Activated T-helper 17 cell treated with anti-CD3 and anti-CD28 coated beads, Interleukin-2, amount 50 U/mL, for 72 hours (primary cell): ENCODE results near the gene CX3CL1. TPM values are rescaled to one million over a fixed set of nuclear protein-coding genes. Genes with fewer than 3 reads are reported as not detected.
A peak's percentile ranks its signal among the peaks of the same experiment; 100 is the strongest.

Experiments used
- ATAC-seq: fragments of 150-1000 bp; cut with Tn5 transposase; replicated peaks from 2 replicates; pipeline ENCODE4 v1.10.0; 2021; ENCODE audit warnings: mild to moderate bottlenecking, moderate library complexity
- H3K27ac Mint-ChIP-seq: one replicate; pipeline ENCODE4 v1.8.0; 2022; ENCODE audit warnings: mixed read lengths
- H3K27me3 Mint-ChIP-seq: one replicate; pipeline ENCODE4 v1.8.0; 2022; ENCODE audit warnings: mixed read lengths
- H3K36me3 Mint-ChIP-seq: one replicate; pipeline ENCODE4 v1.8.0; 2022; ENCODE audit warnings: low read depth, mild to moderate bottlenecking, mixed read lengths
- H3K4me1 Mint-ChIP-seq: one replicate; pipeline ENCODE4 v1.8.0; 2022; ENCODE audit warnings: mixed read lengths
- H3K4me3 Mint-ChIP-seq: one replicate; pipeline ENCODE4 v1.8.0; 2022; ENCODE audit warnings: mild to moderate bottlenecking, mixed read lengths
- H3K9me3 Mint-ChIP-seq: one replicate; pipeline ENCODE4 v1.8.0; 2022; ENCODE audit warnings: mixed read lengths
- total RNA-seq, 2 donors: library from RNA; stranded (reverse); gene quantifications; one replicate each; pipeline ENCODE4 v1.2.3, GENCODE V29; 2022

The CX3CL1 gene
- total RNA-seq, 2 donors from 2014 or later: not detected

GRCh38 chr16:57383276-57384247 is 11.3 kb downstream of the CX3CL1 start:
- Mint-ChIP-seq H3K27ac (peak overlapping the region; percentile 70), H3K9me3 (no peaks in the 10 kb centered on the region), H3K27me3 (no peaks in the 10 kb centered on the region), H3K4me1 (peaks cover 1% of the 10 kb centered on the region), H3K36me3 (no peaks in the 10 kb centered on the region), H3K4me3 (no peak overlapping the region)
- no peak for ATAC-seq

DNA sequence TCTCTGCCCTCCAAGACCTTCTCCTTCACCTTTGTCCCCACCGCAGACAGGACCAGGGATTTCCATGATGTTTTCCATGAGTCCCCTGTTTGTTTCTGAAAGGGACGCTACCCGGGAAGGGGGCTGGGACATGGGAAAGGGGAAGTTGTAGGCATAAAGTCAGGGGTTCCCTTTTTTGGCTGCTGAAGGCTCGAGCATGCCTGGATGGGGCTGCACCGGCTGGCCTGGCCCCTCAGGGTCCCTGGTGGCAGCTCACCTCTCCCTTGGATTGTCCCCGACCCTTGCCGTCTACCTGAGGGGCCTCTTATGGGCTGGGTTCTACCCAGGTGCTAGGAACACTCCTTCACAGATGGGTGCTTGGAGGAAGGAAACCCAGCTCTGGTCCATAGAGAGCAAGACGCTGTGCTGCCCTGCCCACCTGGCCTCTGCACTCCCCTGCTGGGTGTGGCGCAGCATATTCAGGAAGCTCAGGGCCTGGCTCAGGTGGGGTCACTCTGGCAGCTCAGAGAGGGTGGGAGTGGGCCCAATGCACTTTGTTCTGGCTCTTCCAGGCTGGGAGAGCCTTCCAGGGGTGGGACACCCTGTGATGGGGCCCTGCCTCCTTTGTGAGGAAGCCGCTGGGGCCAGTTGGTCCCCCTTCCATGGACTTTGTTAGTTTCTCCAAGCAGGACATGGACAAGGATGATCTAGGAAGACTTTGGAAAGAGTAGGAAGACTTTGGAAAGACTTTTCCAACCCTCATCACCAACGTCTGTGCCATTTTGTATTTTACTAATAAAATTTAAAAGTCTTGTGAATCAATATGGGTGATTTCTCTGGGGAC is 12.2 kb downstream of the CX3CL1 start:
- H3K4me3 Mint-ChIP-seq: no peak overlapping the region
- H3K27me3 Mint-ChIP-seq: no peaks in the 10 kb centered on the region
- ATAC-seq: no peak

DNA sequence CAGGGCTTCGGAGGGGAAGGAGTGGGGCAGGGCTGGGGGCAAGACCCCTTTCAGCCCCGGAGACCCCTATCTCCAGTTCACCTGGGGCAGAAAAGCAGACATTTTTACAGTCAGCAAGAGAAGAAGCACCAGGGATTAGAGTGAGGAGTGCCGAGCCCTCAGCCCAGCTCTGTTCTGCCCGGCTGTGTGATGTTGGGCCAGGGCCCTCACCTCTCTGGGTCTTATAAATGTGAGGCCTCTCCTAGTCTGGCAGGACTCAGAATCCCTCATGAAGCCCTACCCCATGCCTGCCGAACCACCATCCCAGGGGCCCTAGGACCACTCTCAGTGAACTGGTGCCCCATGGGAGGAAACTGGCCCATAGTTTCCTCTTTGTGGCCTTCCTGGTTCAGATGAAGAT is 12.8 kb downstream of the CX3CL1 start:
- H3K9me3 Mint-ChIP-seq: no peaks in the 10 kb centered on the region
- peaks cover 4% of the 10 kb centered on the region for H3K4me1 Mint-ChIP-seq
- no peaks in the 10 kb centered on the region for H3K36me3 Mint-ChIP-seq
- H3K4me3 Mint-ChIP-seq: no peak overlapping the region
- H3K27ac Mint-ChIP-seq: no peak overlapping the region
- ATAC-seq: no peak
- H3K27me3 Mint-ChIP-seq: no peaks in the 10 kb centered on the region

More for the DNA sequence above, 12.2 kb downstream of the CX3CL1 start:
- H3K27ac Mint-ChIP-seq: no peak overlapping the region
- H3K36me3 Mint-ChIP-seq: no peaks in the 10 kb centered on the region
- peaks cover 4% of the 10 kb centered on the region for H3K4me1 Mint-ChIP-seq
- no peaks in the 10 kb centered on the region for H3K9me3 Mint-ChIP-seq

DNA sequence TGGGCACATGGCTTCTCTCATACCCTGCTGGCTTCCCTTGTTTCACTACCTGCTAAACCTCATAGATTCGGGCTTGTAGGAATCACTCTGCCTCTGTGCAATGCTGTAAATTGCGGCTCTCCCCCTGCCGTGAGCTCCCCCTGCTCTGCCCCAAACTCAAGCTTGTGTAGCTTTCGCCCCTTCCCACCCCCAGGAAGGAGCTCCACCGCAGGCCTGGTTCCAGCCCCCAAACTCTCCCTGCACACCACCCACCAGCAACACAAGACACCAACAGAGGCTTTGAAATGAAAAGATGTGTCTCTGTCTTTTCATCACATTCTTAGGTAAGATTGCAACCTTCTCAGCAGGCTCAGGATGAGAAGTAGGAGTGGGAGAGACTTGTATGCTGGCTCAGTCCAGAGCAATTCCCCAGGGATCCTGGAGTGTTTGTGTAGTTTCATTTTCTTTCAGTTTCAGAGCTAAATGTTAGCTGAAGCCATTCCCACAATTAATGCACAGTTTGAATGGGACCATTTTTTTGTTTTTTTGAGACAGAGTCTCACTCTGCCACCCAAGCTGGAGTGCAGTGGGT is 14.2 kb downstream of the CX3CL1 start:
- ATAC-seq: no peak
- no peaks in the 10 kb centered on the region for H3K36me3 Mint-ChIP-seq
- no peak overlapping the region for H3K4me3 Mint-ChIP-seq
- H3K4me1 Mint-ChIP-seq: peaks cover 4% of the 10 kb centered on the region
- no peaks in the 10 kb centered on the region for H3K27me3 Mint-ChIP-seq
- no peak overlapping the region for H3K27ac Mint-ChIP-seq
- H3K9me3 Mint-ChIP-seq: no peaks in the 10 kb centered on the region

- Mint-ChIP-seq H3K27me3 (no peaks in the 10 kb centered on the region), H3K27ac (peak overlapping the region; percentile 21), H3K36me3 (no peaks in the 10 kb centered on the region), H3K4me1 (peaks cover 4% of the 10 kb centered on the region), H3K9me3 (no peaks in the 10 kb centered on the region), H3K4me3 (no peak overlapping the region)
- ATAC-seq: peak; percentile 56
These were observed 15.5 kb downstream of the CX3CL1 start for GRCh38 chr16:57387598-57388354.

DNA sequence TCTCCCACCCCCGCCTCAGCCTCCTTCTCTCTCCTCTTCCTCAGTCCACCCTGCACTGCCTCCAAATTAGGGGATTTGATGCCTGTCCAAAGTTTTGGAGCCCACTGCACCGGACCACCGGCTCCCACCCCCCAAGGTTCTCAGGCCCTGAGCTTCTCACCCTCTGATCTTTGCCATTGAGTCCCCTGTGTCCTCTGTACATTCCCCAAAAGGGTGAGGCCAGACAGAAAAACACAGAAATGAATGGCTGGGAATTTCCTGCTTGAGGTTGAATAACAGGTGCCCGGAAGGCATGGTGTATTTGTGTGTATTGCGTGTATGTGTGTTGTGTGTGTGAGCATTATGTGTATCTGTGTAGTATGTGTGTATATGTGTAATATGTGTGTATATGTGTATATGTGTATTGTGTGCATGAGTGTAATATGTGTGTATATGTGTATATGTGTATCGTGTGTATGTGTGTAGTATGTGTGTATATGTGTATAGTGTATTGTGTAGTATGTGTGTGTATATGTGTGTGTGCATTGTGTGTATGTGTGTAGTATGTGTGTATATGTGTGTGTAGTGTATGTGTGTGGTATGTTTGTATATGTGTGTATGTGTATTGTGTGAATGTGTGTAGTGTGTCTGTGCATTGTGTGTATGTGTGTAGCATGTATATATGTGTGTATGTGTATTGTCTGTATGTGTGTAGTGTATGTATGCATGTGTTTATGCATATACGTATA is 16.2 kb downstream of the CX3CL1 start:
- Mint-ChIP-seq H3K36me3 (no peaks in the 10 kb centered on the region), H3K27ac (no peak overlapping the region), H3K4me3 (no peak overlapping the region), H3K4me1 (peaks cover 4% of the 10 kb centered on the region), H3K27me3 (no peaks in the 10 kb centered on the region), H3K9me3 (no peaks in the 10 kb centered on the region)
- peak; percentile 75 for ATAC-seq

DNA sequence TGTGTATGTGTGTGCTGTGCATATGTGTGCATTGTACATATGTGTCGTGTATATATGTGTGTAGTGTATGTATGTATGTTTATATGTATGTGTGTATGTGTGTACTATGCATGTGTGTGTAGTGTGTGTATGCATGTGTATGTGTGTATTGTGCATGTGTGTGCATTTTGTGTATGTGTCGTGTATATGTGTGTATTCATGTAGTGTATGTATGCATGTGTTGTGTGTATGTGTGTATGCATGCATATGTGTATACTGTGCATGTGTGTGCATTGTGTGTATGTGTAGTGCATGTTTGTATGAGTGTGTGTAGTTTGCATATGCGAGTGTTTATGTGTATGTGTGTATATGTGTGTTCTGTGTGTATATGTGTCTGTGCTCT is 16.8 kb downstream of the CX3CL1 start:
- H3K9me3 Mint-ChIP-seq: no peaks in the 10 kb centered on the region
- peaks cover 4% of the 10 kb centered on the region for H3K4me1 Mint-ChIP-seq
- no peak overlapping the region for H3K4me3 Mint-ChIP-seq
- H3K36me3 Mint-ChIP-seq: no peaks in the 10 kb centered on the region
- H3K27me3 Mint-ChIP-seq: no peaks in the 10 kb centered on the region
- no peak for ATAC-seq
- H3K27ac Mint-ChIP-seq: no peak overlapping the region

- Mint-ChIP-seq H3K4me1 (peaks cover 4% of the 10 kb centered on the region), H3K27ac (no peak overlapping the region), H3K9me3 (no peaks in the 10 kb centered on the region), H3K36me3 (no peaks in the 10 kb centered on the region), H3K4me3 (no peak overlapping the region), H3K27me3 (no peaks in the 10 kb centered on the region)
- no peak for ATAC-seq
These were observed 18.5 kb downstream of the CX3CL1 start for GRCh38 chr16:57390636-57391295.

DNA sequence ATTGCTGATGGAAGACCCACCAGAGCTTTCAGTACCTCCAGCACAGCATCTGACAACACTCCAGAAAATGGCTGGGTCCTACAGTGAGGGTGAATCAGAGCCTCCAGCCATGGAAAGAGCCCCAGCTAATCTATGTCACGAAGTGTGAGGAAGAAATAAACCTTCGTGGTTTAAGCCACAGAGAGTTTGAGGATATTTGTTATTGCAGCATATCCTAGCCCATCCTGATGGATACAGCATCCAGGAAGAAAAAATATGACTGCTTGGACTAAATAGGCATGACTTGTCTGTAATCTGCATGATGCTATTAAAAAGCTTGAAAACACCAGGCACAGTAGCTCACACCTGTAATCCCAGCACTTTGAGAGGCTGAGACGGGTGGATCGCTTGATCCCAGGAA is 19.0 kb downstream of the CX3CL1 start:
- Mint-ChIP-seq H3K4me1 (peaks cover 4% of the 10 kb centered on the region), H3K4me3 (no peak overlapping the region), H3K36me3 (no peaks in the 10 kb centered on the region), H3K9me3 (no peaks in the 10 kb centered on the region), H3K27me3 (peaks cover under 1% of the 10 kb centered on the region), H3K27ac (no peak overlapping the region)
- ATAC-seq: no peak

GRCh38 chr16:57391708-57392107 is 19.4 kb downstream of the CX3CL1 start:
- no peak overlapping the region for H3K27ac Mint-ChIP-seq
- no peak for ATAC-seq
- no peaks in the 10 kb centered on the region for H3K9me3 Mint-ChIP-seq

GRCh38 chr16:57392694-57393093 is 20.4 kb downstream of the CX3CL1 start:
- Mint-ChIP-seq H3K4me1 (peaks cover 4% of the 10 kb centered on the region), H3K9me3 (no peaks in the 10 kb centered on the region), H3K27me3 (peaks cover 3% of the 10 kb centered on the region), H3K4me3 (no peak overlapping the region), H3K36me3 (no peaks in the 10 kb centered on the region), H3K27ac (no peak overlapping the region)
- no peak for ATAC-seq

More at GRCh38 chr16:57391708-57392107, 19.4 kb downstream of the CX3CL1 start:
- no peaks in the 10 kb centered on the region for H3K36me3 Mint-ChIP-seq
- H3K4me1 Mint-ChIP-seq: peaks cover 4% of the 10 kb centered on the region
- H3K4me3 Mint-ChIP-seq: no peak overlapping the region
- H3K27me3 Mint-ChIP-seq: peaks cover 3% of the 10 kb centered on the region

- no peaks in the 10 kb centered on the region for H3K4me1 Mint-ChIP-seq
- H3K9me3 Mint-ChIP-seq: no peaks in the 10 kb centered on the region
- no peak overlapping the region for H3K27ac Mint-ChIP-seq
- no peak for ATAC-seq
- no peak overlapping the region for H3K4me3 Mint-ChIP-seq
- H3K36me3 Mint-ChIP-seq: no peaks in the 10 kb centered on the region
- peaks cover 3% of the 10 kb centered on the region for H3K27me3 Mint-ChIP-seq
These were observed 22.2 kb downstream of the CX3CL1 start for GRCh38 chr16:57394444-57394843.

DNA sequence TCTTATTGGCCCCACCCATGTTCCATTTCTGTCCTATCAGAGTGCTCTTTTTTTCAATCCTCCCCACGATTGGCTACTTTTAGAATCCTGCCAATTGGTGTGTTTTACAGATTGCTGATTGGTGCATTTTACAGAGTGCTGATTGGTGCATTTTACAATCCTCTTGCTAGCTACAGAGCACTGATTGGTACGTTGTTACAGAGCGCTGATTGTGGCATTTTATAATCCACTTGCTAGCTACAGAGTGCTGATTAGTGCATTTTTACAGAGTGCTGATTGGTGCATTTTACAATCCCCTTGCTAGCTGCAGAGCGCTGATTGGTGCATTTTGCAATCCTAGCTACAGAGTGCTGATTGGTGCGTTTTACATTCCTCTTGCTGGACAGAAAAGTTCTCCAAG is 22.7 kb downstream of the CX3CL1 start:
- Mint-ChIP-seq H3K27ac (no peak overlapping the region), H3K36me3 (no peaks in the 10 kb centered on the region), H3K4me1 (no peaks in the 10 kb centered on the region), H3K4me3 (no peak overlapping the region), H3K27me3 (peaks cover 3% of the 10 kb centered on the region), H3K9me3 (no peaks in the 10 kb centered on the region)
- ATAC-seq: no peak
